ENCODE data around the gene HMGCLL1. TPM values are rescaled to one million over a fixed set of nuclear protein-coding genes. Genes with fewer than 3 reads are reported as not detected.

HMGCLL1 gene
- total RNA-seq, 1 donor from 2014 or later: 0.75 TPM

- DNase-seq (ENCODE audit: low read depth, low spot score): no peak
- no peak for TF ChIP-seq CTCF (conservative IDR thresholded peaks at IDR 0.05)
- Mint-ChIP-seq H3K4me3 (no peak overlapping the region), H3K36me3 (ENCODE audit: low read depth) (no peaks in the 10 kb centered on the region), H3K4me1 (no peaks in the 10 kb centered on the region), H3K27me3 (ENCODE audit: low read depth) (no peaks in the 10 kb centered on the region), H3K9me3 (no peaks in the 10 kb centered on the region), H3K27ac (ENCODE audit: unreplicated experiment) (no peak overlapping the region)
Measured at GRCh38 chr6:55560290-55560885, 18.6 kb downstream of the HMGCLL1 start.

GRCh38 chr6:55557146-55557545 lies 21.8 kb downstream of the HMGCLL1 start:
- H3K9me3 Mint-ChIP-seq: no peaks in the 10 kb centered on the region
- H3K27me3 Mint-ChIP-seq (ENCODE audit: low read depth): no peaks in the 10 kb centered on the region
- no peak overlapping the region for H3K27ac Mint-ChIP-seq (ENCODE audit: unreplicated experiment)
- H3K36me3 Mint-ChIP-seq (ENCODE audit: low read depth): no peaks in the 10 kb centered on the region
- DNase-seq (ENCODE audit: low read depth, low spot score): no peak
- H3K4me1 Mint-ChIP-seq: no peaks in the 10 kb centered on the region
- no peak for TF ChIP-seq CTCF (conservative IDR thresholded peaks at IDR 0.05)
- H3K4me3 Mint-ChIP-seq: no peak overlapping the region

GRCh38 chr6:55545791-55546190 lies 33.2 kb downstream of the HMGCLL1 start:
- Mint-ChIP-seq H3K36me3 (ENCODE audit: low read depth) (no peaks in the 10 kb centered on the region), H3K27me3 (ENCODE audit: low read depth) (no peaks in the 10 kb centered on the region)

GRCh38 chr6:55543633-55544309 lies 35.2 kb downstream of the HMGCLL1 start:
- no peak for DNase-seq (ENCODE audit: low read depth, low spot score)
- no peaks in the 10 kb centered on the region for H3K4me1 Mint-ChIP-seq
- no peak overlapping the region for H3K27ac Mint-ChIP-seq (ENCODE audit: unreplicated experiment)
- no peaks in the 10 kb centered on the region for H3K36me3 Mint-ChIP-seq (ENCODE audit: low read depth)
- TF ChIP-seq CTCF (conservative IDR thresholded peaks at IDR 0.05): peak; percentile 34
- H3K9me3 Mint-ChIP-seq: peaks cover 2% of the 10 kb centered on the region
- no peaks in the 10 kb centered on the region for H3K27me3 Mint-ChIP-seq (ENCODE audit: low read depth)
- H3K4me3 Mint-ChIP-seq: no peak overlapping the region

More at GRCh38 chr6:55545791-55546190, 33.2 kb downstream of the HMGCLL1 start:
- Mint-ChIP-seq H3K4me1 (no peaks in the 10 kb centered on the region), H3K9me3 (no peaks in the 10 kb centered on the region), H3K4me3 (no peak overlapping the region), H3K27ac (ENCODE audit: unreplicated experiment) (no peak overlapping the region)
- TF ChIP-seq CTCF (conservative IDR thresholded peaks at IDR 0.05): no peak
- DNase-seq (ENCODE audit: low read depth, low spot score): no peak

- Mint-ChIP-seq H3K9me3 (peaks cover 2% of the 10 kb centered on the region), H3K27ac (ENCODE audit: unreplicated experiment) (no peak overlapping the region), H3K27me3 (ENCODE audit: low read depth) (no peaks in the 10 kb centered on the region), H3K36me3 (ENCODE audit: low read depth) (no peaks in the 10 kb centered on the region), H3K4me3 (no peak overlapping the region), H3K4me1 (no peaks in the 10 kb centered on the region)
- DNase-seq (ENCODE audit: low read depth, low spot score): no peak
- TF ChIP-seq CTCF (conservative IDR thresholded peaks at IDR 0.05): no peak
Measured at GRCh38 chr6:55541024-55541423, 38.0 kb downstream of the HMGCLL1 start.

Data from neural crest cell (in vitro differentiated cells).